GM12891 (cell line): ENCODE results near the gene IL6R.

ENCODE experiments used
- DNase-seq: peaks from one replicate; pipeline ENCODE4 v3.0.0; 2011; ENCODE audit warnings: low spot score; ENCODE audit not compliant: insufficient read length
- FAIRE-seq: peaks from 2 replicates; lab custom pipeline; 2011; peaks lifted over from hg19 to GRCh38; lab: Jason Lieb, UNC
- PAX5 ChIP-seq: IDR thresholded peaks from 2 replicates; pipeline ENCODE4 v1.6.1; 2011; ENCODE audit warnings: low read length, moderate library complexity, mild to moderate bottlenecking; ENCODE audit not compliant: insufficient read depth, severe bottlenecking
- POLR2A ChIP-seq: IDR thresholded peaks from 2 replicates; pipeline ENCODE4 v1.6.1; 2011; ENCODE audit warnings: low read depth, low read length, control low read depth
- POLR2AphosphoS5 ChIP-seq: IDR thresholded peaks from 2 replicates; pipeline ENCODE4 v1.6.1; 2011; ENCODE audit warnings: low read depth, low read length, control low read depth
- POU2F2 ChIP-seq: IDR thresholded peaks from 2 replicates; pipeline ENCODE4 v1.6.1; 2011; ENCODE audit warnings: low read depth, mild to moderate bottlenecking, control low read depth, low read length, moderate library complexity
- SPI1 ChIP-seq: IDR thresholded peaks from 2 replicates; pipeline ENCODE4 v1.6.1; 2011; ENCODE audit warnings: low read depth, low read length, control low read depth
- TAF1 ChIP-seq: IDR thresholded peaks from 2 replicates; pipeline ENCODE4 v1.6.1; 2011; ENCODE audit warnings: low read depth, low read length, control low read depth

Gene IL6R

DNA sequence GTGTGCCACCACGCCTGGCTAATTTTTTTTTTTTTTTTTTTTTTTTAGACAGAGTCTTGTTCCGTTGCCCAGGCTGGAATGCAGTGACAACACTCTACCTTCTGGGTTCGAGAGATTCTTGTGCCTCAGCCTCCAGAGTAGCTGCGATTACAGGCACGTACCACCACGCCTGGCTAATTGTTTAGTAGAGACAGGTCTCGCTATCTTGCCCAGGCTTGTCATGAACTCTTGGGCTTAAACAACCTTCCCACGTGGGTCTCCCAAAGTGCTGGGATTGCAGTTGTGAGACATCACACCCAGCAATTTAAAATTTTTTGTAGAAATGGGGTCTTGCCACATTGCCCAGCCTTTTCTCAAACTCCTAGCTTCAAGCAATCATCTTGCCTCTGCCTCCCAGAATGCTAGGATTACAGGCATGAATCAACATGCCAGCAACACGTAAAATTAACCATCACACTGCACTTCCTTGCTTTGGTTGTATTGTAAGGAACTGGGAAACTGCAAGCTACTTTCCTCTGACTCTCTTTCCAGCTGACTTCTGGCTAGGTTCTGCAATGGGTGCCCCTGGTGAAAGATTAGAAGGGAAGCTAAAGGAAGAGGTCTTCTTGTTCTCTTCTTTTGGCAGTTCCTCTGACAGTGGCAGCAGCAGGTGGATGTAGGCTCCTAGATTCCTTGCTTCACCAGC is 13.9 kb upstream of the IL6R start:
- FAIRE-seq (no peak), DNase-seq (no peak)
- TF ChIP-seq SPI1 (no peak), POLR2A (no peak), TAF1 (no peak), POLR2AphosphoS5 (no peak), POU2F2 (no peak), PAX5 (no peak)

DNA sequence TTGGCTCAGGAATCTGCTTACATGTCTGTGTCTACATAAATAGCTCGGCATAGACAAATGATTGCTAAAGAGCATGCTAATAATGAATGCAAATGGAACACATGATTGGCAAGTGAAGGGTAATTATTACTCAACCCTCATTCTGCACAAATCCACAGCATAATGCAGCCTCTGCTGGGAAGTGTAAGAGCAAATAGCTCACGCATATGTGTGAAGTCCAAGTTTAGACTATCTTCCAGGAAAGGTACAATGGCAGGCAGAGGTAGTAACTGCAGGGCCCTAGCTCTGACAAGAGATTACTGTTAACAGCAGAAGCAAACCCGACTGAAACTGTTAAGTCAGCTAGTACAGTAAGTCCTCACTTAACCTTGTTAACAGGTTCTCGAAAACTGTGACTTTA is 7.0 kb upstream of the IL6R start:
- DNase-seq (no peak), FAIRE-seq (peak; percentile 43)
- TF ChIP-seq POU2F2: no peak
- no peak for TF ChIP-seq SPI1
- no peak for TF ChIP-seq POLR2AphosphoS5
- TF ChIP-seq POLR2A: no peak
- no peak for TF ChIP-seq TAF1
- no peak for TF ChIP-seq PAX5

DNA sequence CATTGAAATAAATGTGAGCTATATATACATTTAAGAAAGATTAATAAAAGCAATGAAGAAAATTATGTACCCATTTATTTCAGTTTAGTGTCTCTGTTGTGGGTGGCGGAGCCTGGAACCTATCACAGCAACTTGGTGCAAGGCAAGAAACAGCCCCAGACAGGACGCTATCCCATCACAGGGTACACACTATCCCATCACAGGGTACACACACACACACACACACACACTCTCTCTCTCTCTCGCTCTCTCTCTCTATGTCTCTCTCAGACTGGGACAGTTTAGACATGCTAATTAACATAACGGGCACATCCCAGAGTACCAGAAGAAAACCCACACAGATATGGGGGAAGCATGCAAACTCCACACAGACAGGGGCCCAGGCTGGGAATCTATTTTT is 6.5 kb upstream of the IL6R start:
- FAIRE-seq: no peak
- TF ChIP-seq SPI1 (no peak), POU2F2 (no peak), PAX5 (no peak), POLR2A (no peak), POLR2AphosphoS5 (no peak), TAF1 (no peak)
- DNase-seq: no peak

DNA sequence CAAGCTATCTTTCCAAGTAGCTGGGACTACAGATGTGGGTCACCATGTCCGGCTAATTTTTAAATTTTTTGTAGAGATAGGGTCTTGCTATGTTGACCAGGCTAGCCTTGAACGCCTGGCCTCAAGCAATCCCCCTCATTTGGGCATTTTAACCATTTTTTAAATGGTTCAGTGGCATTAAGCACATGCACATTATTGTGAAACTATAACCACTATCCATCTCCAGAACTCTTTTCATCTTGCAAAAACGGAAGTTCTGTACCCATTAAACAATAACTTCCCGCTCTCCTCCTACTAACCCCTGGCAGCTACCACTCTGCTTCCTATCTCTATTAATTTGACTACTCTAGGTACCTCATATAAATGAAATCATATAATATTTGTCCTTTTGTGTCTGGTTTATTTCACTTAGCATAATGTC is 4.8 kb upstream of the IL6R start:
- TF ChIP-seq POLR2AphosphoS5: no peak
- TF ChIP-seq PAX5: no peak
- no peak for TF ChIP-seq POLR2A
- TF ChIP-seq POU2F2: no peak
- TF ChIP-seq TAF1: no peak
- DNase-seq (no peak), FAIRE-seq (no peak)

DNA sequence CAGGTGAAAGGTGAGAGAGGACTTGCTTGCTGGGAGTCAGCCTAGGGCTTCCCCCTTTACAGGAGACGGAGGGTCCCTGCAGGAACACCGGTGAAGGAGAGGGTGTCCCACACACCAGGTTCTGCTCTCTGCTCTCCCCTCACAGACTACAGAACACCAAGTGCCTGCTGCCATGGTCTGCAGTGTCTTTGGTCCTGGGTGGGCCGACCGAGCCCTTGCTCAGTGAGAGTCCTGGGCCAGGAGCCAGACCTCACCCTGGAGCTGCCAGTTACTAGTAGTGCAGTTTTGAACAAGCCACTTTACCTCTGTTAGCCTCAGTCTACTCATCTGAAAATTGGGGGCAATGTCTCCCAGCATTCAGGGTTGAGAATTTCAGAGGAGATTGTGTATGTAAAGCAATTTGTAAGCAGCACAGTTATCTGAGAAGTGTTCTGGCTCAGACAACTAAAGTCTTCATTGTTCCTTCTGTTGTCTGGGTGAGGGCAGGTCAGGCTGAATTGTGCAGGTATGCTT is 2.7 kb upstream of the IL6R start:
- DNase-seq (no peak), FAIRE-seq (no peak)

DNA sequence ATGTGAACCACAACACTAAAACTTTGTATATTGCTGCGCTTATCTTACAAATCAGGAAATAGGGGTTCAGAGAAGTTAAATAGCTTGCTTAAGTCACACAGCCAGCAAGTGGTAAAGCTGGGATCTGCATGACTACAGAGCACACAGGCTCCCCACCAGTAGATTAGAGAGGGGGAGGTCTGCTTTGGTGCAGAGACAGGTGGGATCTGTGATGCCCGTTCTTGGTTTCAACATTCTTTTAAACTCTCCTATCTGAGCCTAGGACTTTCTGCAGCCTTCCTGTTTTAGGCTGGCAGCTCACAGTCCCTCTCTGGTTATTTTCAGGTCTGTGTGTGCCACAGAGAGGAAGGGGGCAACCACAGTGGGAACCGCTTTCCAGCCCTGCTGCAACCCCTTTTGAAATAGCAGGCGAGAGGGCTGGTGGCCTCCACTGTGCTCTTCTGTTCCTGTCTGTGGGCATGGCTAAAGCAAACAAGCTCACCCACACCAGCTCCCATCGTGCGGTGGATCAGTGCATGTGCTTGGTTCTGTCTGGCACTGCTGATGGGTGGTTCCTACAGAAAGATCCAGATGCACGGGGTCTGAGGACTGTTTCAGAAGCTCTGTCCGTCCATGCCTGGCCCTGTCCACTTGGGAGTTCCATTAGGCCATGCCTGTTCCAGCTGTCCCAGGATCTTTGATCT is 1.7 kb upstream of the IL6R start:
- TF ChIP-seq POLR2A (no peak), POLR2AphosphoS5 (no peak), SPI1 (no peak)
- DNase-seq (no peak), FAIRE-seq (no peak)

More for the DNA sequence above, 2.7 kb upstream of the IL6R start:
- TF ChIP-seq SPI1: no peak
- no peak for TF ChIP-seq POLR2AphosphoS5
- TF ChIP-seq TAF1: no peak
- no peak for TF ChIP-seq PAX5
- no peak for TF ChIP-seq POU2F2
- TF ChIP-seq POLR2A: no peak

DNA sequence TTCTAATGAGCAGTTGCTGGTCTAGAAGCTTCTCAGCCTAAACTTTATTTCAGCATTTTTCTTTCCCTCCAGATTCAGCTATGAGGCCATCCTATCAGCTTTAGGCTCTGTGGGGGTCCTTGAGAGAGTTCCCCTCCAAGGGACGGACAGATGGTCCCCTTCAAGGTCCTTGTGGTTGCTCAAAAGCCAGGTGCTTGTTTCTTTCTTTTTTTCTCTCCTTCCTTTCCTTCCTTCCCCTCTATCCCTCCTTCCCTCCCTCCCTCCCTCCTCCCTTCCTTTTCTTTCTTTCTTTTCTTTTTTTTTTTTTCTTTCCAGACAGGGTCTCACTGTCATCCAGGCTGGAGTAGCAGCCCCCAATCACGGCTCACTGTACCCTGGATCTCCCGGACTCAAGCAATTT is 1.2 kb upstream of the IL6R start:
- FAIRE-seq: no peak
- DNase-seq: no peak
- TF ChIP-seq POU2F2 (no peak), POLR2A (no peak), POLR2AphosphoS5 (no peak), SPI1 (no peak), PAX5 (no peak), TAF1 (no peak)

DNA sequence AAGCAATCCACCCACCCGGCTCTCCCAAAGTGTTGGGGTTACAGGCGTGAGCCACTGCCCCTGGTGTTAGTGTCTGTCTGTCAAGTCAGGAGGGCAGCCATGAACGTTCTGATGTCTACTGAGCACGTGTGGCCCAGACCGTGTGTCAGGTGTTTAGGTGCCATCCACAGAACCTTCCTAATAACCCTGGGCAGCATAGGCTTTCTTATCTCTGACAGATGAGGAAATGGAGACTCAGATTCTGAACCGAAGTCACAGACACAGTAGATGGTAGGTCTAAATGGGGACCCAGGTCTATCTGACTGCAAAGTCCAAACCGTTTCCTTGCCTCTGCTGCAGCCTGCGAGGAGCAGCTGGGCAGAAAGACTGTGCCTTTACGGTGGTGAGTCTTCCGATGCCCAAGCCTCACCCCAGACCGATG is 622 bp upstream of the IL6R start:
- no peak for TF ChIP-seq SPI1
- no peak for TF ChIP-seq POU2F2
- no peak for TF ChIP-seq PAX5
- TF ChIP-seq POLR2AphosphoS5: no peak
- TF ChIP-seq POLR2A: no peak
- TF ChIP-seq TAF1: no peak
- no peak for DNase-seq
- no peak for FAIRE-seq

DNA sequence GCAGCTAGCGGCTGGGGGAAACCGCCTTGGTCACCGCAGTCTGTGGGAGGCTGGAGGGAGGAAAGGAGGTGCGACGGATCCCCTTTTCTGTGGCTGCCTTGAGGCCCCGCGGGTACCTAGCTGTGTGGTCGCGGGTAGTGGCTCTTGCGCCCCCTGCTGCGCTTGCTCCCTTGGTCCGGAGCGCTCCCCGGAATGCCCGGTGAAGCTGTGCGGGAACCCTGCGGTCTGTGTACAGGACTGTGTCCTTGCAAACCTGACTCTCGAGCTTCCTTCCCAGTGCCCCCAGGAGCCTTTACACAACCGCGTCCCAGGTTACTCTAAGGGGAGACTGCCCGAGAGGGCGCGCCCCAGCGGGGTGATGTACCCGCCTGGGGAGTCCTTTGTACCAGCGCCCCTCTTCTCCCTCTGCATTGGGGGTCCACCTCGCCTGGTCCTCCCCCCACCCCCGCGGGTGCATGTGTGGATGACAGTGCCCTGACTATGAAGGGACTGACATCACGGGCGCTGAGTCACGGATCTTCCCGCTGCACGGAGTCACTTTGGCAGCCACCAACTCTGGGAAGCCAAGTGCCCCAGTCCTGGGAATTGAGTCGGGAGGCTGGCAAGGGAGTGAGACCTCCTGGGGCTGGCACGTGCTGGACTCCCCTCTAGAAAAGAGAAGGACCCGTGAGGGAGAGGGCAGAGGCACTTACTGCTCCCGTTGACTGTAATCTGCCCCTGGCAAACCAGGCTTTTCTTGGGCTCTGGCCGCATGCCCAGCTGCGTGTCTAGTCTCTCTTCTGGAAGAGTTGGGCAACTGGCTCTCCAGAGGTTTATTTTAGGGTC is 816 bp downstream of the IL6R start:
- FAIRE-seq (peak; percentile 48), DNase-seq (no peak)
- no peak for TF ChIP-seq PAX5
- no peak for TF ChIP-seq TAF1
- 0 out of 2 replicates have a peak, but pooled peaks have one; percentile 36 for TF ChIP-seq POLR2A
- no peak for TF ChIP-seq POU2F2
- TF ChIP-seq SPI1: no peak
- TF ChIP-seq POLR2AphosphoS5: no peak
